Measurements from ENCODE around the gene YTHDC2.

DNA sequence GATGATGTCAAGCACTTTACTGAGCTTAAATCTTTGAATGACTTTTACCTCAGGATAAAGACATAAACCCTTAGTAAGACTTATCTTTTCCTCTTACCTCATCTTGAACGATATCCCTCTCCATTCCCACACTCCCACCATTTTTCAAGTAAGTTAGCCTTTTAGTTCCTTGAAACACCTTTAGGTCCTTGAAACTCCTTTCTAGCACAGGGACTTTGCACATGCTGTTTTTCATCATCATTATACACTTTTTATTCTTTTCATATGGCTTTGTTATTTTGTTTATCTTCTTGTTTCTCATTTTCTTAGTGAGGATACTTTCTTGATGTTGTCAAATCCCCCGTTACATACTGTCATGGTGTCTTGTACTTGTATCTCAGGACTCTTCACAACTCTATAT lies 24.8 kb downstream of the YTHDC2 start:
- TF ChIP-seq TEAD4 (IDR thresholded peaks at IDR 0.05) = no peak
- TF ChIP-seq, protein P1, sequence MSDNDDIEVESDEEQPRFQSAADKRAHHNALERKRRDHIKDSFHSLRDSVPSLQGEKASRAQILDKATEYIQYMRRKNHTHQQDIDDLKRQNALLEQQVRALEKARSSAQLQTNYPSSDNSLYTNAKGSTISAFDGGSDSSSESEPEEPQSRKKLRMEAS (IDR thresholded peaks at IDR 0.05) = no peak
- no peak for TF ChIP-seq NFIC (IDR thresholded peaks at IDR 0.05)
- TF ChIP-seq CEBPB (IDR thresholded peaks at IDR 0.05) = no peak
- TF ChIP-seq RAD21 (IDR thresholded peaks at IDR 0.05; ENCODE audit: low read depth) = no peak
- TF ChIP-seq EGR1 (IDR thresholded peaks at IDR 0.05) = no peak
- TF ChIP-seq, protein P2, sequence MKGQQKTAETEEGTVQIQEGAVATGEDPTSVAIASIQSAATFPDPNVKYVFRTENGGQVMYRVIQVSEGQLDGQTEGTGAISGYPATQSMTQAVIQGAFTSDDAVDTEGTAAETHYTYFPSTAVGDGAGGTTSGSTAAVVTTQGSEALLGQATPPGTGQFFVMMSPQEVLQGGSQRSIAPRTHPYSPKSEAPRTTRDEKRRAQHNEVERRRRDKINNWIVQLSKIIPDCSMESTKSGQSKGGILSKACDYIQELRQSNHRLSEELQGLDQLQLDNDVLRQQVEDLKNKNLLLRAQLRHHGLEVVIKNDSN (IDR thresholded peaks at IDR 0.05) = no peak
- TF ChIP-seq, protein P3, sequence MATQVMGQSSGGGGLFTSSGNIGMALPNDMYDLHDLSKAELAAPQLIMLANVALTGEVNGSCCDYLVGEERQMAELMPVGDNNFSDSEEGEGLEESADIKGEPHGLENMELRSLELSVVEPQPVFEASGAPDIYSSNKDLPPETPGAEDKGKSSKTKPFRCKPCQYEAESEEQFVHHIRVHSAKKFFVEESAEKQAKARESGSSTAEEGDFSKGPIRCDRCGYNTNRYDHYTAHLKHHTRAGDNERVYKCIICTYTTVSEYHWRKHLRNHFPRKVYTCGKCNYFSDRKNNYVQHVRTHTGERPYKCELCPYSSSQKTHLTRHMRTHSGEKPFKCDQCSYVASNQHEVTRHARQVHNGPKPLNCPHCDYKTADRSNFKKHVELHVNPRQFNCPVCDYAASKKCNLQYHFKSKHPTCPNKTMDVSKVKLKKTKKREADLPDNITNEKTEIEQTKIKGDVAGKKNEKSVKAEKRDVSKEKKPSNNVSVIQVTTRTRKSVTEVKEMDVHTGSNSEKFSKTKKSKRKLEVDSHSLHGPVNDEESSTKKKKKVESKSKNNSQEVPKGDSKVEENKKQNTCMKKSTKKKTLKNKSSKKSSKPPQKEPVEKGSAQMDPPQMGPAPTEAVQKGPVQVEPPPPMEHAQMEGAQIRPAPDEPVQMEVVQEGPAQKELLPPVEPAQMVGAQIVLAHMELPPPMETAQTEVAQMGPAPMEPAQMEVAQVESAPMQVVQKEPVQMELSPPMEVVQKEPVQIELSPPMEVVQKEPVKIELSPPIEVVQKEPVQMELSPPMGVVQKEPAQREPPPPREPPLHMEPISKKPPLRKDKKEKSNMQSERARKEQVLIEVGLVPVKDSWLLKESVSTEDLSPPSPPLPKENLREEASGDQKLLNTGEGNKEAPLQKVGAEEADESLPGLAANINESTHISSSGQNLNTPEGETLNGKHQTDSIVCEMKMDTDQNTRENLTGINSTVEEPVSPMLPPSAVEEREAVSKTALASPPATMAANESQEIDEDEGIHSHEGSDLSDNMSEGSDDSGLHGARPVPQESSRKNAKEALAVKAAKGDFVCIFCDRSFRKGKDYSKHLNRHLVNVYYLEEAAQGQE (IDR thresholded peaks at IDR 0.05; ENCODE audit: low read depth) = no peak
- no peak for TF ChIP-seq CREB1 (IDR thresholded peaks at IDR 0.05; ENCODE audit: low read depth)
- TF ChIP-seq EP300 (IDR thresholded peaks at IDR 0.05; ENCODE audit: borderline replicate concordance) = no peak
- TF ChIP-seq TAF1 (IDR thresholded peaks at IDR 0.05; ENCODE audit: low read depth) = no peak
- TF ChIP-seq ZBTB7A (IDR thresholded peaks at IDR 0.05; ENCODE audit: low read depth) = no peak
